Urothelium cell line (cell line): Measurements from ENCODE around the gene VAV2.

Experiments
- DNase-seq: peaks from one replicate; pipeline ENCODE4 v3.0.0; 2011; ENCODE audit warnings: low spot score, mixed read lengths
- FAIRE-seq: peaks from 2 replicates; lab custom pipeline; 2011; peaks lifted over from hg19 to GRCh38; lab: Jason Lieb, UNC

Gene VAV2

GRCh38 chr9:133862585-133863256 lies 129.4 kb downstream of the VAV2 start:
- DNase-seq (no peak), FAIRE-seq (no peak)

- FAIRE-seq (no peak), DNase-seq (no peak)
These were observed 130.4 kb downstream of the VAV2 start for GRCh38 chr9:133861692-133862091.

GRCh38 chr9:133861086-133861485 lies 131.0 kb downstream of the VAV2 start:
- no peak for FAIRE-seq
- DNase-seq = no peak

GRCh38 chr9:133858771-133859170 lies 133.4 kb downstream of the VAV2 start:
- FAIRE-seq (no peak), DNase-seq (no peak)

GRCh38 chr9:133857639-133858038 lies 134.5 kb downstream of the VAV2 start:
- no peak for FAIRE-seq

GRCh38 chr9:133856798-133857197 lies 135.3 kb downstream of the VAV2 start:
- DNase-seq = no peak
- no peak for FAIRE-seq

More at GRCh38 chr9:133857639-133858038, 134.5 kb downstream of the VAV2 start:
- DNase-seq = no peak

- FAIRE-seq (no peak), DNase-seq (no peak)
These were observed 136.2 kb downstream of the VAV2 start for GRCh38 chr9:133855802-133856521.

- FAIRE-seq = no peak
- DNase-seq = no peak
These were observed 136.8 kb downstream of the VAV2 start for GRCh38 chr9:133855371-133855770.

- no peak for FAIRE-seq
These were observed 137.4 kb downstream of the VAV2 start for GRCh38 chr9:133854765-133855164.

GRCh38 chr9:133854048-133854447 lies 138.1 kb downstream of the VAV2 start:
- DNase-seq (no peak), FAIRE-seq (peak; percentile 87)

More at GRCh38 chr9:133854765-133855164, 137.4 kb downstream of the VAV2 start:
- no peak for DNase-seq

GRCh38 chr9:133853331-133853730 lies 138.8 kb downstream of the VAV2 start:
- DNase-seq (no peak), FAIRE-seq (no peak)

- DNase-seq (no peak), FAIRE-seq (no peak)
These were observed 139.7 kb downstream of the VAV2 start for GRCh38 chr9:133852431-133852830.

GRCh38 chr9:133851693-133852092 lies 140.4 kb downstream of the VAV2 start:
- peak; percentile 68 for FAIRE-seq
- no peak for DNase-seq

- no peak for DNase-seq
- FAIRE-seq = no peak
These were observed 141.2 kb downstream of the VAV2 start for GRCh38 chr9:133850937-133851336.

GRCh38 chr9:133850161-133850560 lies 142.0 kb downstream of the VAV2 start:
- FAIRE-seq (no peak), DNase-seq (no peak)

GRCh38 chr9:133849110-133849670 lies 142.9 kb downstream of the VAV2 start:
- no peak for FAIRE-seq

GRCh38 chr9:133848471-133849109 lies 143.5 kb downstream of the VAV2 start:
- no peak for FAIRE-seq
- no peak for DNase-seq

More at GRCh38 chr9:133849110-133849670, 142.9 kb downstream of the VAV2 start:
- DNase-seq = no peak

- no peak for FAIRE-seq
- DNase-seq = no peak
These were observed 145.5 kb downstream of the VAV2 start for GRCh38 chr9:133846483-133847090.

- no peak for DNase-seq
- no peak for FAIRE-seq
These were observed 146.7 kb downstream of the VAV2 start for GRCh38 chr9:133845440-133845839.

- no peak for FAIRE-seq
- no peak for DNase-seq
These were observed 147.2 kb downstream of the VAV2 start for GRCh38 chr9:133844881-133845410.

- no peak for DNase-seq
These were observed 147.7 kb downstream of the VAV2 start for GRCh38 chr9:133844398-133844784.

More at GRCh38 chr9:133844398-133844784, 147.7 kb downstream of the VAV2 start:
- no peak for FAIRE-seq
